Pons (tissue), 1 donor: ENCODE measurements around the gene CCDC85A.

Experiments
- DNase-seq: peaks from one replicate; pipeline ENCODE4 v3.0.0-alpha.2; 2016; ENCODE audit warnings: low spot score

Gene CCDC85A

DNA sequence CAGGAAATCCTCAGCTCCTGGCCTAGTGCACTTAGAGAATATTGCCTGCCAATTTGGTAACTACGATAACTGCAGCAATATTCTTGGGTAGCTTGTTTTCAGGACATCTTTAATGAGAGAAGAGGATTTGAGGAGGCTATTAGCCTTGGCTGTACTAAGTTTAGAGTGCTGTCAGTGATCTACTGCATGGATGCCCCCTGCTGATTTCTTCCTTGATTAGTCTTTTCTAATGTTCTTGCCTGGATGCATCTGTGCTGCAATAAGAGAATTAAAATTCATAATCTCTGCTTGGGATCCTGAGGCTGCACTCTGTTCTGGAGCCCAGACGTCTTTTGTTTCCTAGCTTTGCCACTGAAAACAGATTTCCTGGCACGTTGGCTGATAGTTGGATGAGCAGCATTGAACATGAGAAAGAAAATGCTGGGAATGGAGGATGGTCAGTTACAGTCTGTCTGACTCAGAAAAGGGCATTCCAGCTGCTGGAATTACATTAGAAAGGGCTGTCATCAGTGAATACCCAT is 115.4 kb downstream of the CCDC85A start:
- DNase-seq: no peak

DNA sequence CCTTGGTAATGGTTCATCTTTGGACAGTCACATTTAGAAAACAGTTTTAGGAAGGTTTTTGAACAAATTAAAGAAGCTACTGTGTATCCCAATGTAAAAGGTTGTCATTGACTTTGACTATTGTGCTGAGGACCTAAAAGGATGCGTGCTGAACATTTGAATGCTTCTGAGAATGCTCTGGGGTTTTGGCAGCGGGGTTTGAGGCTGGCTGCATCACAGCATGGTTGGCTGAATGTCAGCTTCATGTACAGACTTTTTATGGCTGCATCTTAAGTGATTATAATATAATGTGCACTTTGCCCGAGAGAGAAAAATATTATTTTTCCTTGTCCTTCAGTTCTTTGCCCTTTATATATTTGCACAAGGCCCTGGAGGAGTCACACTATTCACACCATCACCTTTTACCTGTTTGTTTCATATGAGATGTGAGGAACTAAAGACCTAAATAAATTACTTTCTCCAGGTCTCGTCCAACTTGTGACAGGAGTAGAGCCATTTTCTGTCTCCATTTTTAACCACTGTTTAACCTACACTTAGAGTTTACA is 125.9 kb downstream of the CCDC85A start:
- DNase-seq: no peak

DNA sequence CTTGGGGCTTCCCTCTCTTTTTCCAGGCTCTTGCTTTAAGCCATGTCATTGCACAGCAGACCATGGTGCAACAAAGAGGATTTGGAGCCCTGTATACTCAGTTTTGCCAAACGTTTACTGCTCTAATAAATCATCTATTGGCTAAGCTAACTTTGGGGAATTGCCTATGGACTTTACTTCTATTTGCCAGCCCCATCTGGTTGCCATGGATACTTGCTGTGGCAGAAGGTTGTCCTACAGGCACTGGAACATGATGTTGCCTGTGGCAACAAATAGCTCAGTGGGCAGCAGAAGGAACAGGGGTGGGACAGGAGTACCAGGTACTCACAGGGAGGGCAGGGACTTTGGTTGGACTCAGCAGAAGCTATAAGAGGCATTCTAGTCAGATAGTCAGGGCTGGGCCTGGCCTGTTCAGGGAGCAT is 129.7 kb downstream of the CCDC85A start:
- DNase-seq: no peak

DNA sequence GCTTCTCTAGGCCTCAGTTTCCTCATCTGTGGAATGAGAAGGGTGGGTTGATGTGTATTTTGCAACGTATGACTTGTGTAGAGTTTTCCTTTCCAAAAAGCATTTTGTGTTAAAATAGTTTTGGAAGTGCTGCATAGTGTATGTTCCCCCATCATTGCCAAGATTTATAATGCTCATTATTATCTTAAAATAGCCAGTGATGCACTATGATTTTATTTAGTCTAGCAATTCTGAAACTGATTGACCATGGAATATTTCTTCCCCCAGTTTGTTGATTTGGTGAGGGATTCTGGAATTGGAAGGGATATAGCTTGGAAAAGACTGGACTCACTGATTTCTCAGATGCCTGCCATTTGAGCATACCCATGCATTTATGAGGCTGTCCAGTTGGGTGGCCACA is 130.6 kb downstream of the CCDC85A start:
- DNase-seq: no peak

DNA sequence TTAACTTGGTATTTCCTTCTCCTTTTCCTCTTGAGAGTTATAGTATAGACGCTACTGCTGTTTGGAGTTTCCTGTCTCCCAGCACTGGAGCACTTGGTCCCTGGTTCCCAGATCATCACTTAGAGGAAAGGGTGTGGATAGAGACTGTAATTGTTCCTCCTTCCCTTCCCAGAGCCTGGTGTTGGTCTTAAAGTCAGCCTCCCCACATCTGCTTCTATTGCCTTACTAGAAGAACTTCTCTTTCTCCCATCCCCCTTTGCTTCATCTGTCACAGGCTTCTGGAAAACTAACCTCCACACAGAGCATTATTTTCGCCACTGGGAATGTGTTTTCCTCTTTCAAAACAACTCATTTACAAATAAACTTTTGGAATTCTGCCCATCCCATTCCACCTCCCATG is 131.0 kb downstream of the CCDC85A start:
- DNase-seq: no peak

DNA sequence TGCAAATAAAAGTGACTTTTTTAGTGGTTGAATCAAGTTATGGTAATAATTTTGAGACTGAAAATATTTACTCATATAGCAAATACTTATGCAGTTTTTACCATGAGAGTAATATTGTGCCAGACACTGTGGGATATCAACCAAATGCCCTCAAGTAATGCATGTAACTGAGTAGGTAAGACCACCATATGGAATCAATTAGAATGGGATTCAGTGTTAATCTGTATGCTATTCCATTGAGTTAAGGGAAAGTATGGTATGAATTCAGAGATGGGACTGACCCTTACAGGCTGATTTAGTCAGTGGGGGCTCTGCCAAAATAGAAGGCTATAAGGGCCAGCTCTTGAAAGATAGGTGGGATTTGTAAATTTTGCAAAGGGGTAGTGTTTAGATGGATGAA is 131.6 kb downstream of the CCDC85A start:
- no peak for DNase-seq

DNA sequence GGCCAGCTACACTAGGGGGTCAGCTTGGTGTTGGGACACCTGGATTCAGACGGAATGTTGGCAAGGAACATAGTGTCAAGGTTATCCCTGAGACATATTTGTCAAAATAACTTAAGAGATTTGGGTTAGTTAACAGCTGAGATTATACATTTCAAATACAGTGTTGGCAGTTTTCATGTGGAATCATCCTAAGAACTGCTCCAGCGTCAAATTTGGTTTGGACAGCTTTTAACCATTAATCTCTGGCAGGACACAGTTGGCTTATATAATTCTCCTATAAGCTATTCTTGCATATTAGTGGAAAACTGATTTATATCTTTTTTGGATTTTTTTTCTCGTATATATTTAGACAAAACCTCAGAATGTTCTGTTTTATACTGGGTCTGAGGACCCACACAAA is 132.2 kb downstream of the CCDC85A start:
- DNase-seq: no peak

DNA sequence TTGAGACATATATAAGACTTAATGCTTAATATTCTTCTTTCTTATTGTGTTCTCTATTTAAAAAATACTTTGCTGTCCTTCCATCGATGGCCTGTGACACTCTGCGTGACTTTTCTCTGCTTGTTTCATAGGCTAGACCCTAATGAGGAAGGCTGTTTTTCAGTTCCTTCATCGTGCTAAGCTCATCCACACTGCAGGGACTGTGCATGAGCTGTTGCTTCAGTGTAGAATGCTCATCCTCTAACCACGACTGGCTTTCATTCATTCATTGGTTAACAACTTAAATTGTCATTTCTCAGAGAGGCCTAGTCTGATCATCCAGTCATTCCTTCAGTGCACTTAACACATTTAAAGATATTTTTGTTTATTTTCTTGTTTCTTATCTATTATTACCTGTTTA is 134.4 kb downstream of the CCDC85A start:
- DNase-seq: no peak

DNA sequence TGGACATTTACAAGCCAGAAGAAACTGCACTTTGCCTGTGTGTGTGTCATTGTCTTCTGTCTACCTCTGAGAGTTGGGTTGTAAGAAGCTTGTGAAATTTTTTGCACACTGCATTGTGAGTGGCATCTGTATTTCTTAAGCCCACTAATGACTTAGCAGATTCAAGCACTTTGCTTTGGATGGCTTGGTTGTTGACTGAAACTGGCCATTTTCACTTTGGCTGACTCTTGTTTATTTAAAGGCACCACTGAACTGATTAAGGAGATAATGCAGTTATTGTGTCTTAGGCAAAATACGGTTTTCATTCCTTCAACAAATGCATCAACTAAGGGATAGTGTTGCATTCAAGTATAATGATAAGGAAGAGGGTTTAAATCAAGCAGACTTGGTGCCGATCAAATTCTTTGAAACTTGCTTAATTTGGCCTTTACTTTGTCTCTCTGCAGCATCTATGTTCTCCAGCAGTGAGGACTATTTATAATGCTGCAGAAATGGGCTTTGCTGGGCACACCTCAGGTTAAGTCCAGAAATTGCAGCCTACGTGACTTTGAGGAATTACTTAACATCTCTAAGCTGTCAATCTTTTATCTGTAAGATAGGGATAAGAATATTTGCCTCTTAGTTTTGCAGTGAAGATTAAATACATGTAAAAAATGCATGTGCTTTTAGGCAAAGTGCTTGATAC is 142.0 kb downstream of the CCDC85A start:
- DNase-seq: no peak

DNA sequence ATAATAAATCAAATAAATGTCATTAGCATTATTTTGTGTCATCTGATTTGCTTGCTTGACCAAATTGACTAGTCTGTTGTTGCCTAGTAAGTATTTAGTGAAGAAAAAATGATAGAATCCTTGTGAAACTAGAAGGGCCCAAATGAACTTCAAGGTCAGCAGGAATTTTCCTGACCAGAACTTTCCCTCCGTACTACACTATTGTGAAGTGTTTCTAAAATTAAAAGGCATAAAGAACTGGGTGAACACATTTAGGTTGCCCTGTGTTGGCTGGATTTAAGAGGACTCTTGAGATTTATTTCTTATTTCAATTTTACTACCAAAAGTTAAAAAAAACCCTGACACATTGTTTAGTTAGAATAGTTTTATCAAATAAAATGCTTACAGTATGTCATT is 142.6 kb downstream of the CCDC85A start:
- no peak for DNase-seq

DNA sequence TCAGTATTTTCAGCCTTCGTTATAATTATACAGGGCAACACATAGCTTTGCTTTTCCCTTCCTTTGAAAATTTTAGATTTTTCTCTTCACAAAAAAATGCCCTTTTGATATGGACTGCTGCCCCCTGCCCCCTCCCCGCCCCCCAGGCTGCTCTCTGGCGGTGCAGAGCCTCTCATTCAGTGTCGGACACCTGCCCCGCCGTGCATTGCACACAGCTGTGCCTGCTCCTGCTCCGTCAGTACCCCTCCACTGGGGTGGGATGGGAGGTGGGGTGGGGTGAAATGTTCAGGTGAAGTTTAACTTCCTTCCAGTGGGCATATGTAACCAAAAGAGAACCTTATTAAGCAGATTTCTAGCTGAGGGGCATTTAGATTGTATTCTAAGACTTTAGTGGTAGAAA is 148.0 kb downstream of the CCDC85A start:
- DNase-seq: no peak

DNA sequence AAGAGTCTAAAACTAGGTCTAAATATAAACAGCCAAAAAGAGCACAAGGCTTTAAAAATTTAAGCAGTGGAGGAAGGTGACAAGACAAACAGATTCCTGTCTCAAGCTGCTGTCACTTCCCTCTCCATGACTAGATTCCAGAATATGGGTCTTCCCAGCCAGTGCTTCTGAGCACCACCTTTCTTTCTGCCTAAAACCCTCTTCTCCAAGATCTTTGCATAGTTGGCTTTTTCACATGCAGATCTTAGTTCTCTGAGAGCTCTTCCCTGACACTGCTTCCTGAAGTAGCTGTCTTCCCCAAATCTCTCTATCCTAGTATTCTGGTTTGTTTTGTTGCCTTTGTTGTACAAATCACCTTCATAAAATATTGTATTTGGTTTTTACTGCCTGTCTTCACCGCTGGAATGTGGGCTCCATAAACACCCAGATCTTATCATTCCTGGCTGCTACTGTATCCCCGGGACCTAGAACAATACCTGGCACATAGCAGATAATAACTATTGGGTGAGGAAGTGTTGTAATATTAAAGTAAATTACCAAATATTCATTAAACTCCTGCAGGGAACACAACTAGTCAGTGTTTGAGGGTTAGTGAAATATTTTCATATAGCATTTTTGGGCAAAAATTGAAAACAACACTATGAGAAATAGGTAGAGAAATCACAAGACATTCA is 150.2 kb downstream of the CCDC85A start:
- no peak for DNase-seq

DNA sequence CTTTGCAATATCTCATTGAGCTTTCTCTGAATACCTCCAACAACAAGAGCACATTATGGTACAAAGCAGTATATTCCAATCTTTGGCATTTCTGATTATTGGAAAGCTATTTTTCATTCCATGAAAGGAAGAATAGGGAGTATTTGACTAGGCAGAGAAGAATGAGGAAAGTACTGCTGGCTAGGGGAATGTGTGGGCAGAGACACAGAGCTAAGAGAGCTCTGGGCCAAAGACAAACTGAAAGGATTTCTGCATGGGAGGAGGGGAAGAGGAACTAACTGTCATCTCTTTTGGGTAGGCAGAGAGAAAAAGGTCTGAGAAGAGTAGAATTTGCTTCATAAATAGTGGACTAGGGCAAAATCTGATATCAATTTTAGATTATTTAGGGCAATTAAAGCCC is 150.8 kb downstream of the CCDC85A start:
- DNase-seq: no peak

DNA sequence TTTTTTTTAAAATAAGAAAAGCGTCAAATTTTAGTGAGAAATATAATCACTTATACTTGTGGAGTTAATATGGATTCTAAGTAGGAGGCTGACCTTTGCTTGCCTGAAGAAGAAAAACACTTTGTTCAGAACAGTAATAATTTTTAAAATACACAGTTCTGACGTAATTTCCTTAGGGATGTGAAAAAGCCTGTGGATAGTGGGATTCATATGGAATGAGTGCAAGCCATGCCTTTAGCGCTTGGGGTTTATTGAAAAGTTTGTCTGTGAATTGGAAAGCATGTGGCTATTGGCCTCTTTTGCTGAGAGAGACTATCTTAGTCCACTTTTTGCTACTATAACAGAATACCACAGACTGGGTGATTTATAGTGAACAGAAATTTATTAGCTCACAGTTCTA is 151.3 kb downstream of the CCDC85A start:
- no peak for DNase-seq

DNA sequence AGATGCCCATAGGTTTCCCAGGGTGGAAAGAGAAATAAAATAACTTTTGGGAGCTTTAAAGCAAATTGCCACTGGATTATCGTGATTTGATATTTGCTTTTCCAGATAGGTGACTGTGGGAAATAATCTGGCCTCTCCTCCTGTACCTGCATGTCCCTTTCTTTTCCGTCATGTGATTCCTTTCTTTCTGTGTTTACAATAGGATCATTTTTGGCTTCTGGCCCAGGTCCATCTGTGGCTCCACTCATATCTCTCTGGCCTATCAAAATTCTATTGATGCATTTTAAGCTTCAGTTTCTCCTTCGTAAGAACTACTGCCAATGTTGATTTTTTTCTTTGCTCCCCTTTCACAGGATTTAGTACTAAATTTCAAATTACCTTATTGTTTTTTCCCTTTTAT is 153.6 kb downstream of the CCDC85A start:
- DNase-seq: no peak

DNA sequence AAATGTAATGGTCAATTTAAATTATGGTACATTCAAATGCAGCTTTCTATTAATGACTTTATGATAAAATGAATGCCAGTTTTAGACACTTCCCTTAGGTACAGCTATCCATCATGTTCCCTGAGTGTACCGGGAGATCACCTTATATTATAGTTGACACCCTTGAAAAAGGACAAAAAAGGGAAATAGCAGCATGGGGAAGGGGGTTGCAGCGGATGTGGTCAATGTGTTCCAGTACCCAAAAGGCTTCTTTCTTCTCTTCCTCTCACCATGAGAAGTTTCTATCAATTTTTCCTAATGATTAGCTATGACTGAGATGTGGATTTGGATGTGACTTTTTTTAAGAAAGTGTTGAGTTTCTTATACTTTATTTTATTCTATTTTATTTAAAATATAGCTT is 154.4 kb downstream of the CCDC85A start:
- no peak for DNase-seq

DNA sequence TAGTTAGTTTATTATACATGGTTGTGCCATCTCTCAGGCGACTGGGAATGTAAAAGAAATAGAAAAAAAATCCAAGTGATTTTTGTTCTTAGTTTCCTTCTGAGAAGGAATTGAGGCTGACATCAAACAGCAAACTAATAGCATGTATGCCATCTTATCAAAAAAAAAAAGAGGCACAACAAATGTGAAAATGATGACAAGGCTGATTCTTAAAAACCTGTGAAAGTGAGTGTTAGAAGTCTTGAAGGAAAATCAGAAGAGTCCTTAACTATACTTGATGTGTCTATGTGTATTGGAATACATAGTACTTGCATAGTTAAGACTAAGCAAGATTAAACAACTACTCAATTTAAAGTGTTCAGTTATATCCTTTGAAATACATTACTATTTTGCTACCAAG is 161.0 kb downstream of the CCDC85A start:
- no peak for DNase-seq

DNA sequence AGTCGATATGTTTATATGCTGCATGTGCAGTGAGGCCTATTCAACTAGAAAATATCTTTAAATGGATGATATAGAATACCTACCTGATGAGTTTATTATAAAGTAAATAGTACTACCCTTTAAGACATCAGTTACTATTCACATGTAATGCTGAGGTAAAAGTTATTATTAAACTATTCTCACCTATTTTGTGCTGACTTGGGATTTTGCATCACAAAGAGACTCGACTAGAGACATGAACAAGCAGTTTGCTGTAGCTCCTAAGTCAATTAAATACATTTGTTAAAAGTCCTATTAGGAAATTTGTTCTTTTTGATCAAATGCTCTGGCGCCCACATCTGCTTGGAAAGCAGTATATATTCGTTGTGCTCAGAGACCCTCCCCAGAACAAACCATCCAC is 164.1 kb downstream of the CCDC85A start:
- DNase-seq: no peak

DNA sequence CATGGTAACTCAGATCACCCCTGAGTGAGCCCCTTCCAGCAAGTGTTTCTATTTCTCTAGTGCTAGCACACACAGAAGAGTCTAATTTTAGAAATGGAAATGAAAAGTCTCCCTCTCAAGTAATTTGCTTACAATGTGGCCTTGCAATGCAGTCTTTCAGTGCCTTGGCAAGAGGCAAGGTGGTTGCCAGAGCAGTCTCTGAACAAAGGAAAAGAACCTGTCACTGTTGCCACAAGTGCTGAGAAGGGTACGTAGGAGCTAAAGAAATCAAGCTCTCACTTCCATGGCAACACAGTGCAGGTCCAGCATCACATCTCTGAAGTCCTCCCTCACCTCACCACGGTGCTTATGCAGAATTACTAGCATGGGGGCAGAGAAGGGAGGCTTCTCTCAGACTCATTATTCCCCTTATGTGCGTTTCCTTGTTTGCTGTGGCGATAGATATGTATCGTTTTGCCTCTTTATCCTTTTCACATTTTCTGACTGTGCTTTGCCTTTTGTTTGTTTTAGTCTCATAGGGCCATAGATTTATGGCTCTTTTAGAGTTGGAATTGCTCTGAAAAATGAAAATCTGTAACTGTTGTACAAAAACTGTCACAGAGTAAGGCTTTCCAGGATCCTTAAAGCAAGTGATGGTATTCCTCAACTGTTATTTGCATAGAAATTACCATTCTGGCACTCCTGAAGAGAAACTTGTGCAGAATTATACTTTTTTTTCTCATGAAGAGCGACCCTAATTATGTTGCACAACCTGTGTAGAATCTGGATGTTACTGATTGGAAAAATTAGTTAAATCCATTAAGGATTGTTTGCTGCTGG is 164.8 kb downstream of the CCDC85A start:
- no peak for DNase-seq

DNA sequence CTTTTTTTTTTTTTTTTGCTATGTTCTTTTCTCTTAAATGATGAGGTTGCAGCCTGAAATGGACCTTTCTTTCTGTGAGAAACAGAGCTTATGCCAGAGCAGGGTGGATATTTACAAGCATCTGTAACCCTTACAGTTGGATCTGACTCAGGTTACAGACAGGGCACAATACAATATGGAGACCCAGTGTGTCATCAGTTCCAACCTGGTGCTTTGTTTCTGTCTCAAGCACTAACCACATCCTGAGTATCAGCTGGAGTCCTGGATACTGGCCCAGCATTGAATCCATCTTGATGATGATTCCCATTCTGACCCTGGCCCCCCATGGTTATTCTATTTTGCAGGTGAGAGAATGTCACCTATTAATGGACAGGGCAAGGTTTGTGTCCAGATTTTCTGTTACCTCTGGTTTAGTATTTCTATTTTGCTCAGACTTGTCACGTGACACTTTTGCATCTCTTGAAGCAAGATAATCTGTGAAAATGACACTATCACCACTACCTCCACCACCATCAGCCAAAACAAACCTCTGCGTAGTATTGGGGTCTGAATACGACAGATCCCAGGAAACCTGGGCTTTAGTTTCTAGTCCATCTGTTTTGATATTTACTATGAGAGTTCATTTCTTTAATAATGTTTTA is 174.0 kb downstream of the CCDC85A start:
- no peak for DNase-seq

DNA sequence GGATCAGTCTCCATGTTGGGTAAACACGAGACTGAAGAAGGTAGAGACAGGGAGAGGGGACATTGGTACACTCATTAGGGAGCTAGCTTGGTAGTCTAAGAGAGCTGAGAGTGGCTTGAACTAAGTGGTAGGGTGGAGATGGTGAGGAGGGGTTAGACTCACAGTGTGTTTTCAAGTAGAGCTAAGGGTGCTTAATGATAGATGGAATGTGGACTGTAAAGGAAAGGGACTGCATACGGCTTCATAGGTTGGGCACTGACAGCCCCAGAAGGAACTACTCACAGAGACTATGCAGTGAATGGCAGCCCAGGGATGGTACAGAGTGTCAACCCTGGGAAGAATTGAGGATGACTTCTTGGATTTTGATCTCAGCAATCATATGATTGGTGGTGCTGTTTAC is 178.1 kb downstream of the CCDC85A start:
- no peak for DNase-seq

DNA sequence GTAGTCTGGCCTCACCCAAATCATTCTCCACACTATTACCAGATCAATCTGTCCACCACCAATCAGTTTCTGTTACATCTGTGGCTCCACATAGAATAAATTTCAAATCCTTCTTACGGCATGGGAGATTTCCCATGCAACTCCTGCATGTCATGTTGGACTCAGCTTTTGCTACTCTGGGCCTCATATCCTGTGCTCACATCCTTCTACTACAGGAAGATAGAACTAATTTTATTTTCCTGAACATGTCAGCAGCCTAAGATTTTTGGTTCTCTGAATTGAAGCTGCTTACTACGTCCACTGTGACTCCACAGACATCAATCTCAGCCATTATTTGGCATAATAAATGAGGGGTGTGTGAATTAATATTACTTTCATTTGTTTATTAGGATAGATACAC is 181.1 kb downstream of the CCDC85A start:
- DNase-seq: no peak
